Measurements from ENCODE around the gene THAP7. TPM values are rescaled to one million over a fixed set of nuclear protein-coding genes. Genes with fewer than 3 reads are reported as not detected.
A peak's percentile ranks its signal among the peaks of the same experiment; 100 is the strongest.

The THAP7 gene
- total and polyA plus RNA-seq, 2 of the 4 experiments (the other 2 are of a cell fraction) = 14.2 to 19.8 TPM

- H3K27me3 ChIP-seq (ENCODE audit: control insufficient read depth, insufficient read depth, low read length) = no peaks in the 10 kb centered on the region
- H3K79me1 ChIP-seq (ENCODE audit: low read depth in 1 of 2, low read length in 2 of 2) = peaks cover 16 to 45% of the 10 kb centered on the region in 2 experiments
- no peak overlapping the region for H3K23ac ChIP-seq (ENCODE audit: low read depth, low read length)
- in situ Hi-C loops (cut with MboI; ENCODE audit: low sequenced_read_pairs) = no loop called here
- no peak overlapping the region for H3K4me2 ChIP-seq (ENCODE audit: low read depth, low read length)
- no peak overlapping the region for H3K27ac ChIP-seq (ENCODE audit: insufficient read depth, low read length)
- no peak overlapping the region for H3K56ac ChIP-seq (ENCODE audit: extremely low read depth, insufficient read depth, low read length)
- H2AFZ ChIP-seq (replicated peaks; ENCODE audit: low read length, poor library complexity) = no peak overlapping the region
- H3K9me3 ChIP-seq (ENCODE audit: control insufficient read depth, insufficient read depth, low read length) = no peaks in the 10 kb centered on the region
- peaks cover 9% of the 10 kb centered on the region; the same call in 1 of the 2 replicates for H4K20me1 ChIP-seq (ENCODE audit: insufficient read depth, low read length)
- ChIA-PET POLR2A (ENCODE audit: unreplicated experiment) (no interaction called here), CTCF (interaction anchor here (0.9 kb wide), 1 partner anchor 16 kb away, joined by 3 read pairs; the partner anchor contains the start of gene LZTR1)
- H3K9ac ChIP-seq (ENCODE audit: low read depth, low read length) = no peak overlapping the region
- peaks cover 41% of the 10 kb centered on the region for H3K36me3 ChIP-seq (ENCODE audit: control insufficient read depth, insufficient read depth, low read length)
- H3K4me1 ChIP-seq (ENCODE audit: control insufficient read depth, insufficient read depth, low read length) = peaks cover 14% of the 10 kb centered on the region
- H4K8ac ChIP-seq (ENCODE audit: low read depth in 2 of 2, low read length in 2 of 2) = 0 out of 4 replicates have a peak overlapping the region, but pooled peaks of 1 of the 2 experiments have one; percentile 24
- peaks cover 10% of the 10 kb centered on the region; the same call in 1 of the 2 replicates for H3K9me1 ChIP-seq (ENCODE audit: insufficient read depth, low read length)
- no peak overlapping the region for H2BK20ac ChIP-seq (ENCODE audit: low read depth, low read length)
- H3K4me3 ChIP-seq (ENCODE audit: insufficient read depth, low read depth, low read length) = no peak overlapping the region
- no peak overlapping the region for H4K91ac ChIP-seq (ENCODE audit: insufficient read depth, low read depth, low read length)
- DNase-seq = peak; percentile 29
- intact Hi-C loops (cut with micrococcal nuclease) = no loop called here
- WGBS, 2 experiments (ENCODE audit: extremely low coverage in 2 of 2, insufficient read length in 1 of 2) = 82% methylated on average over 3 of the region's 7 CpGs; no CpG with 5 or more reads in 1 of the 2 experiments
- ATAC-seq (ENCODE audit: low read depth) = no peak
- no peak overlapping the region for H2AK5ac ChIP-seq (ENCODE audit: low read depth, low read length)
- BruUV-seq (replicated peaks) = no TSS peak
- H4K5ac ChIP-seq (ENCODE audit: low read depth, low read length) = no peak overlapping the region
- no peak overlapping the region for H3K18ac ChIP-seq (ENCODE audit: low read depth, low read length)
- TF ChIP-seq NFE2L2 (IDR thresholded peaks at IDR 0.05; ENCODE audit: low read depth, low read length) = no peak
- no peak for TF ChIP-seq RFX5 (IDR thresholded peaks at IDR 0.05; ENCODE audit: low read depth, low read length)
- no peak for TF ChIP-seq MAFK (IDR thresholded peaks at IDR 0.05; ENCODE audit: low read depth, low read length)
- no peak for TF ChIP-seq CHD1 (IDR thresholded peaks at IDR 0.05; ENCODE audit: low read depth, low read length)
- no peak overlapping the region for H2BK15ac ChIP-seq (ENCODE audit: low read depth, low read length)
- no peak overlapping the region for H2BK5ac ChIP-seq (ENCODE audit: low read depth, low read length, poor library complexity, severe bottlenecking)
- no peak overlapping the region for H2BK120ac ChIP-seq (ENCODE audit: low read depth, low read length)
- H2AK9ac ChIP-seq (replicated peaks; ENCODE audit: low read depth, low read length, poor library complexity) = no peak overlapping the region
- no peak overlapping the region for H3K4ac ChIP-seq (ENCODE audit: low read depth, low read length)
- no peak overlapping the region for H3K14ac ChIP-seq (replicated peaks; ENCODE audit: low read depth, low read length)
- dilution Hi-C loops (cut with HindIII; ENCODE audit: low sequenced_read_pairs, unreplicated experiment) = no loop called here
Observed at GRCh38 chr22:20998411-20999336, 3.2 kb downstream of the THAP7 start.
